SK-N-SH (cell line): ENCODE data around the gene NPR1.

Source experiments
- CTCF ChIP-seq: fragments of 200-600 bp; sonication (generic); IDR thresholded peaks from 2 replicates; pipeline ENCODE4 v1.6.1; 2017; ENCODE audit warnings: antibody characterized with exemption, mild to moderate bottlenecking, moderate library complexity
- EZH2phosphoT487 ChIP-seq: fragments of 200-600 bp; sonication (generic); IDR thresholded peaks from 2 replicates; pipeline ENCODE4 v1.6.1; 2017; ENCODE audit warnings: low read depth, mixed run types, mild to moderate bottlenecking, antibody characterized with exemption, moderate library complexity, borderline replicate concordance
- JUND ChIP-seq: IDR thresholded peaks from 2 replicates; pipeline ENCODE4 v1.4.0; 2012
- POLR2AphosphoS5 ChIP-seq: IDR thresholded peaks from 2 replicates; pipeline ENCODE4 v1.6.1; 2012; ENCODE audit warnings: low read depth, low read length
- REST ChIP-seq: IDR thresholded peaks from 2 replicates; pipeline ENCODE4 v1.6.1; 2012; ENCODE audit warnings: mild to moderate bottlenecking, low read depth, low read length, moderate library complexity
- SIN3A ChIP-seq: IDR thresholded peaks from 2 replicates; pipeline ENCODE4 v1.6.1; 2012; ENCODE audit warnings: low read depth, mild to moderate bottlenecking, low read length, moderate library complexity, borderline replicate concordance
- TCF12 ChIP-seq: IDR thresholded peaks from 2 replicates; pipeline ENCODE4 v1.4.0; 2012
- USF2 ChIP-seq: fragments of 150-350 bp; IDR thresholded peaks from 2 replicates; pipeline ENCODE4 v1.6.1; 2017; ENCODE audit warnings: antibody characterized with exemption, low read length, low read depth, borderline replicate concordance
- ZBTB33 ChIP-seq: IDR thresholded peaks from 2 replicates; pipeline ENCODE4 v1.4.0; 2012; ENCODE audit warnings: low read depth, borderline replicate concordance

GRCh38 chr1:153682730-153683129, 4.2 kb downstream of the NPR1 start:
- TF ChIP-seq JUND, result no peak
- no peak for TF ChIP-seq CTCF
- no peak for TF ChIP-seq ZBTB33
- TF ChIP-seq REST, result no peak
- TF ChIP-seq POLR2AphosphoS5, result no peak
- no peak for TF ChIP-seq SIN3A
- TF ChIP-seq EZH2phosphoT487, result no peak
- no peak for TF ChIP-seq TCF12
- TF ChIP-seq USF2, result no peak
